Measurements from ENCODE around the gene TPSAB1. TPM values are rescaled to one million over a fixed set of nuclear protein-coding genes. Genes with fewer than 3 reads are reported as not detected.
A peak's percentile ranks its signal among the peaks of the same experiment; 100 is the strongest.
"Not testable (repeated sequence)": the region's sequence is repeated elsewhere in the genome, so short reads cannot be mapped to it uniquely, and the experiment has no call there.

Gene TPSAB1
- total and polyA plus RNA-seq, 12 donors, result 0.11 to 4.8 (median 0.93) TPM; not detected in 3

DNA sequence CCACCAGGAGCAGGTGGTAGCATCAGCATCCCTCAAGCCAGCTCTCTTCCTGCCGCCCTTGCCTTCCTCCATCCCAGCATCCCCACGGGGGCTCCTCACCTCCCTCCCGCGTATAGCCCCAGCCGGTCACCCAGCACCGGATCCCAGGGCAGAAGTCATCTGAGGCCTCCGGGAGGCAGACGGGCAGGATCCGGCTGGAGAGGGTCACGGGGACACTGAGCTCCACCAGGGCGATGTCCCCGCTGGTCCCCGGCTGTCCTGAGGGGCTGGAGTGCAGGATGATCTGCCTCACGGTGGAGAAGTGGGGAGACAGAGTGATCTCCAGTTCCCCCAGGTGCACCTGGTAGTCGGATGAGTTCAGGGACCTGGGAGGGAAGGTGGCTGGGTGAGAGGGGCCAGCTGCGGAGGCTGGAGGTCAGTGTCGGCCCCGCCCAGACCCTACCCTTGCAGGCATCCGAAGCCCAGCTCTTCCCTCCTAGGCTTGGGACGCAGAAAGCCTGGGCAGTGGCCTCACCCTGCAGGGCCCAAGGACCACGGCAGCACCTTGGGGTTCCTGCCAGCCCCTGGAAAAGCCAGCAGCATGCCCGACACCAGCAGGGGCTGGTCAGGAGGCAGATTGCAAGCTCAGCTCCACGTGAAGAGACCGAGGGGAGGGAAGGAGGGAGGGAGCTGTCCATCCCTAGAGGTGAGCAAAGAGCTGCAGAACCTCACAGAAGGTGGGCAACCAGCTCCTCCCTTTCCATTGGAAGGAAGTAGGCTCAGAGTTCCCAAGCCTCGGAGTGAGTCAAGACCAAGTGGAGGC, 17.8 kb upstream of the TPSAB1 start:
- Histone ChIP-seq H3K27me3 (no peaks in the 10 kb centered on the region), H3K4me1 (replicated peaks in 1 of 2) (no peaks in the 10 kb centered on the region), H3K9me3 (replicated peaks in 1 of 3) (no peaks in the 10 kb centered on the region), H3K36me3 (replicated peaks in 1 of 2) (peaks cover 0 to 4% of the 10 kb centered on the region in 2 donors), H3K27ac (no peak overlapping the region), H3K4me3 (no peak overlapping the region)
- TF ChIP-seq CTCF (IDR thresholded peaks at IDR 0.05) (no peak), POLR2A (IDR thresholded peaks at IDR 0.05) (no peak)
- no peak for DNase-seq
- intact Hi-C loops (cut with DNase I), result no loop called here
- 76 to 90% (median 77%) methylated on average over 6 to 25 of the region's 25 CpGs for WGBS, 4 donors

- TF ChIP-seq CTCF (IDR thresholded peaks at IDR 0.05), result no peak
- no peak for TF ChIP-seq POLR2A (IDR thresholded peaks at IDR 0.05)
- no peaks in the 10 kb centered on the region for H3K36me3 ChIP-seq (replicated peaks in 1 of 2)
- H3K4me3 ChIP-seq, result no peak overlapping the region
- H3K27ac ChIP-seq, result no peak overlapping the region
- no peaks in the 10 kb centered on the region for H3K27me3 ChIP-seq
- 81 to 88% (median 84%) methylated on average over 18 to 38 of the region's 38 CpGs for WGBS, 4 donors
- no peaks in the 10 kb centered on the region for H3K9me3 ChIP-seq (replicated peaks in 1 of 3)
- no peaks in the 10 kb centered on the region for H3K4me1 ChIP-seq (replicated peaks in 1 of 2)
- no peak for DNase-seq
- intact Hi-C loops (cut with DNase I), result no loop called here
Observed at GRCh38 chr16:1223355-1224214, 16.9 kb upstream of the TPSAB1 start.

DNA sequence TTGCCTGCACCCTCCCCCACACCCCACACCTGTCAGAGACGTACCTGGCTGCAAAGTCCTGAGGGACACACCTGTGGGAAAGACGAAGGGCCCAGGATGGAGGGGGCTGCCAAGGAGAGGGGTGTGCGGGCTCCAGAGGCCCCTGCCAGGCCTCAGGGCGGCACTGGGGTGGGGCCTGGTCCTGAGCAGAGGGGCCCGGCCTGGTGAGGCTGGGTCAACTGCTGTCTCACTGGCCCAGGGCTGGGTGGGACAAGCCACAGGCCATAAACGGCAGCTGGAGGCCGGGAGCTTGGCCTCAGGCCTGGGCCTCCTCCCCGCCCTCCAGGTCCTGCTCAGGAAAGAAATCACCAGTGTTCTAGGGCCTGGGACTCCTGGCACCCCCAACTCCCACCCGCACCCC, 15.9 kb upstream of the TPSAB1 start:
- Histone ChIP-seq H3K4me3 (no peak overlapping the region), H3K9me3 (replicated peaks in 1 of 3) (no peaks in the 10 kb centered on the region), H3K36me3 (replicated peaks in 1 of 2) (no peaks in the 10 kb centered on the region), H3K4me1 (replicated peaks in 1 of 2) (no peaks in the 10 kb centered on the region), H3K27ac (peak overlapping the region in 1 of 5 donors; percentile 79), H3K27me3 (no peaks in the 10 kb centered on the region)
- DNase-seq, result no peak
- WGBS, 4 donors, result 78 to 86% (median 82%) methylated on average over 4 to 9 of the region's 9 CpGs
- TF ChIP-seq CTCF (IDR thresholded peaks at IDR 0.05), result no peak
- TF ChIP-seq POLR2A (IDR thresholded peaks at IDR 0.05), result no peak
- intact Hi-C loops (cut with DNase I), result no loop called here

DNA sequence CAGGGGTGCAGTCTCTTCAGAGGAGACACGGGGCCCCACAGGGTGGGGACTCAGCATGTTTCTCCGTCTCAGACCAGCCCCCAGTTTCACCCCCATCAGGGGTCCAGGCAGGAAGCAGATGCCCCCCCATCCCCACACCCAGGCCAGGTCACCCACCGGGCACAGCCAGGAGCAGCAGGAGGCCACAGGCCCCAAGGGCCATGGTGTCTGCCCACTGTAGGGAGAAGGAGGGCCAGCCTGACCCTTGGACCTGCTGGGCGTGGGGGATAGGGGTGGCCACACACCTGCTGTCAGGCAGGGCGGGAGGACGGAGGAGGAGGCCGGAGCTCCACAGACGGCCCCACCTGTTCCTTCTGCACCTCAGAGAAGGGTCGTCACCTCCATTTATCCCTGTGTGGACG, 15.5 kb upstream of the TPSAB1 start, which contains the start of gene TPSG1:
TSS of gene TPSG1 (minus strand) at position 218 of the 401 bp plus-strand sequence. CDS start at position 202, 16 bp downstream.
- WGBS, 4 donors, result 71 to 82% (median 72%) methylated on average over 2 to 10 of the region's 10 CpGs
- Histone ChIP-seq H3K4me1 (replicated peaks in 1 of 2) (no peaks in the 10 kb centered on the region), H3K9me3 (replicated peaks in 1 of 3) (no peaks in the 10 kb centered on the region), H3K4me3 (no peak within 1 kb of the TSS), H3K36me3 (replicated peaks in 1 of 2) (no peaks in the 10 kb centered on the region), H3K27ac (peak within 1 kb of the TSS in 2 of 5 donors; percentile 49 to 79), H3K27me3 (no peaks in the 10 kb centered on the region)
- intact Hi-C loops (cut with DNase I), result no loop called here
- no peak for TF ChIP-seq CTCF (IDR thresholded peaks at IDR 0.05)
- TF ChIP-seq POLR2A (IDR thresholded peaks at IDR 0.05), result no peak
- no peak for DNase-seq

DNA sequence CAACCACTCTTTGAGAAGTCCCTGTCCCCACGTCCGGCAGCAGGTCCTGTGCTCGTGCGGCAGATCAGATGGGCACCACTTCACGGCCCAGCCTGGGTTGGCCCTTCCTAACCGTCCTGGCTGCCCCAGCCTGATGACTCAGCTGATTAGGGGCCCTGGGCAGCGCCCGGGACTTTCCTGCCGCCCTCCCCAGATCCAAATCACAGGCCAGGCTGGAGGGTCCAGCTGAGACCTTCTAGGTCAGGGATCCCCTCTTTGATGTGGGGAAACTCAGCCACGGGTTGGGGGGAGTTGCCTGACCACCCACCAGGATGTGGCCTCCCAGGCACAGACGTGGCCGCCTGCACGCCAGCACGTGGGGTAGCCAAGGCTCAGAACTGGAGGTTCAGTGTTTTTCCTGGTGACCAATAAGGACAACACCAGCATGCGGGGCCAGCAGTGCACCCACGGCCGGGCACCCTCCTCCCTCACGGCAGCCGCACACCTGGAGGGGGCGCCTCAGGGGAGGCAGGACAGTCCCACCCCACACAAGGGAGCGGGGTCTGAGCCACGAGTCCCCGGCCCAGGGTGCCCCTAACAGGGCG, 14.7 kb upstream of the TPSAB1 start:
- 31 to 43% (median 38%) methylated on average over 14 to 24 of the region's 24 CpGs; no CpG with 5 or more reads in 1 of the 4 donors for WGBS, 4 donors
- H3K4me1 ChIP-seq (replicated peaks in 1 of 2); H3K9me3 ChIP-seq (replicated peaks in 1 of 3); intact Hi-C loops (cut with DNase I); H3K36me3 ChIP-seq (replicated peaks in 1 of 2); H3K27me3 ChIP-seq; H3K4me3 ChIP-seq: not testable (repeated sequence)
- peak; percentile 69 to 84 (median 75) for DNase-seq
- H3K27ac ChIP-seq, result peak overlapping the region in 2 of 5 donors; percentile 49 to 79

- H3K27ac ChIP-seq; H3K36me3 ChIP-seq (replicated peaks in 1 of 2); H3K4me3 ChIP-seq; DNase-seq; H3K27me3 ChIP-seq; H3K4me1 ChIP-seq (replicated peaks in 1 of 2); intact Hi-C loops (cut with DNase I); H3K9me3 ChIP-seq (replicated peaks in 1 of 3): not testable (repeated sequence)
- 46 to 70% (median 46%) methylated on average over 2 to 13 of the region's 14 CpGs; no CpG with 5 or more reads in 1 of the 4 donors for WGBS, 4 donors
Observed at GRCh38 chr16:1226692-1227091, 13.8 kb upstream of the TPSAB1 start.
